ENCODE data around the gene RIT2. TPM values are rescaled to one million over a fixed set of nuclear protein-coding genes. Genes with fewer than 3 reads are reported as not detected.

Gene RIT2
- total RNA-seq, 1 donor from 2014 or later, result not detected

DNA sequence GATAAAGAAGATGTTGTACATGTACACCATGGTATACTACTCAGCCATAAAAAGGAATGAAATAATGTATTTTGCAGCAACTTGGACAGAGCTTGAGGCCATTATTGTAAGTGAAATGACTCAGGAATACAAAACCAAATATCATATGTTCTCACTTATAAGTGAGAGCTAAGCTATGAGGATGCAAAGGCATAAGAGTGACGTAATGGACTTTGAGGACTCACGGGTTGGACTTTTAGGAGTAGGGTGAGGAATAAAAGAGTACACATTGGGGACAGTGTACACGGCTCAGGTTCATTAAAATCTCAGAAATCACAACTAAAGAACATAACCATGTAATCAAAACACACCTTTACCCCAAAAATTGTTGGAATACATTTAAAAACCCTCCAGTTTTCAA is 206.4 kb downstream of the RIT2 start:
- Mint-ChIP-seq H3K4me1 (ENCODE audit: low read depth) (no peaks in the 10 kb centered on the region), H3K9me3 (ENCODE audit: low read depth) (no peaks in the 10 kb centered on the region), H3K4me3 (ENCODE audit: low read depth) (no peak overlapping the region), H3K27ac (no peak overlapping the region), H3K27me3 (no peaks in the 10 kb centered on the region), H3K36me3 (ENCODE audit: insufficient read depth) (no peaks in the 10 kb centered on the region)
- no peak for DNase-seq (ENCODE audit: low spot score, unreplicated experiment)
- TF ChIP-seq CTCF (IDR thresholded peaks at IDR 0.05; ENCODE audit: unreplicated experiment), result no peak

- DNase-seq (ENCODE audit: low spot score, unreplicated experiment), result no peak
- Mint-ChIP-seq H3K27ac (no peak overlapping the region), H3K4me3 (ENCODE audit: low read depth) (no peak overlapping the region), H3K36me3 (ENCODE audit: insufficient read depth) (no peaks in the 10 kb centered on the region), H3K4me1 (ENCODE audit: low read depth) (no peaks in the 10 kb centered on the region), H3K9me3 (ENCODE audit: low read depth) (no peaks in the 10 kb centered on the region), H3K27me3 (no peaks in the 10 kb centered on the region)
- TF ChIP-seq CTCF (IDR thresholded peaks at IDR 0.05; ENCODE audit: unreplicated experiment), result no peak
Measured at GRCh38 chr18:42906761-42907160, 208.7 kb downstream of the RIT2 start.

GRCh38 chr18:42901161-42901560 is 214.3 kb downstream of the RIT2 start:
- TF ChIP-seq CTCF (IDR thresholded peaks at IDR 0.05; ENCODE audit: unreplicated experiment), result no peak
- H3K4me3 Mint-ChIP-seq (ENCODE audit: low read depth), result no peak overlapping the region
- DNase-seq (ENCODE audit: low spot score, unreplicated experiment), result no peak
- H3K4me1 Mint-ChIP-seq (ENCODE audit: low read depth), result peaks cover 8% of the 10 kb centered on the region
- H3K9me3 Mint-ChIP-seq (ENCODE audit: low read depth), result no peaks in the 10 kb centered on the region
- no peaks in the 10 kb centered on the region for H3K36me3 Mint-ChIP-seq (ENCODE audit: insufficient read depth)
- H3K27me3 Mint-ChIP-seq, result no peaks in the 10 kb centered on the region
- H3K27ac Mint-ChIP-seq, result no peak overlapping the region

DNA sequence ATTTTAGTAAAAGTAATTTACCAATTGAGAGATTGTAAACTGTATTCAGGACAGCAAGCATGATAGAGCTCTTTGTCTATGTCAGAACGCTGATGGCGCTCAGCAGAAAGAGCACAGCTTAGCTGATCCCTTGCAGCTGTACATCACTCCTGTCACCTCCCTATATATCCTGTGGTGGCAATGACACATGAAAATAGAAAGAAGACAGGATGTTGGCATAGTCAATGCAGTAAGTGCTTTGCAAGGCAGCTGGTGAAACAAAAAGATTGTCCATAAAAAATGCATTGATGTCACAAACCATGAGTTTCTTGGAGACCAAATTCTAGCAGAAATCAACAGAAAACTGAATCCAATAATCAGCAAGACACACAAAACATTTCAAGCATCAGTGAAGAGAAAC is 221.5 kb downstream of the RIT2 start:
- no peaks in the 10 kb centered on the region for H3K27me3 Mint-ChIP-seq
- H3K4me3 Mint-ChIP-seq (ENCODE audit: low read depth), result no peak overlapping the region
- no peak overlapping the region for H3K27ac Mint-ChIP-seq
- DNase-seq (ENCODE audit: low spot score, unreplicated experiment), result no peak
- TF ChIP-seq CTCF (IDR thresholded peaks at IDR 0.05; ENCODE audit: unreplicated experiment), result no peak
- no peaks in the 10 kb centered on the region for H3K9me3 Mint-ChIP-seq (ENCODE audit: low read depth)
- H3K4me1 Mint-ChIP-seq (ENCODE audit: low read depth), result peaks cover 4% of the 10 kb centered on the region
- no peaks in the 10 kb centered on the region for H3K36me3 Mint-ChIP-seq (ENCODE audit: insufficient read depth)

DNA sequence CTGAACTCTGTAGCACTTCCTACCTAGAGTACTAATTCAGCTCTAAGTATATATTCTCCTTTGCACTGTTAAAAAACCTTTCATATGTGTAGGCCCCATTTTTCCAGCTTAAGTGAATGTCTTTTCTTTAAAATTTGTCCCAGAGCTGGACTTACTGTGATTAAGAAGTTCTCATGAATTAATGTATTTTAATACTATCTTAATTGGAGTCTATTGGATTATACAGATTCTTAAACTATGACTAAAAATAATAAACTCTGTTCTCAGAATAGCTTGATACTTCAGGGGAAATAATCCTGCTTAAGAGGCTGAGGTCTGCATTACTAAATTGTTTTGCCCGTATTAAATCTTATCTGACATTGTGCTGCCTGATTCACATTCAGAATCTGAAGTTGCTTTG is 223.3 kb downstream of the RIT2 start:
- Mint-ChIP-seq H3K4me3 (ENCODE audit: low read depth) (no peak overlapping the region), H3K27me3 (no peaks in the 10 kb centered on the region), H3K9me3 (ENCODE audit: low read depth) (no peaks in the 10 kb centered on the region), H3K27ac (no peak overlapping the region), H3K4me1 (ENCODE audit: low read depth) (peaks cover 4% of the 10 kb centered on the region), H3K36me3 (ENCODE audit: insufficient read depth) (no peaks in the 10 kb centered on the region)
- TF ChIP-seq CTCF (IDR thresholded peaks at IDR 0.05; ENCODE audit: unreplicated experiment), result no peak
- no peak for DNase-seq (ENCODE audit: low spot score, unreplicated experiment)
